K562 (cell line): ENCODE results near the gene CLTC. TPM values are rescaled to one million over a fixed set of nuclear protein-coding genes. Genes with fewer than 3 reads are reported as not detected.

ENCODE experiments used
- CBX5 ChIP-seq: IDR thresholded peaks from 2 replicates; pipeline ENCODE4 v1.6.1; 2014; ENCODE audit warnings: low read depth, borderline replicate concordance
- CHD7 ChIP-seq: fragments of 200-600 bp; sonication (generic); IDR thresholded peaks from one replicate; pipeline ENCODE4 v1.6.1; 2012; ENCODE audit warnings: mild to moderate bottlenecking, low read depth, low read length, inconsistent platforms
- E2F5 ChIP-seq: sonication (generic); formaldehyde crosslinking; IDR thresholded peaks from 2 replicates; pipeline ENCODE4 v1.8.0; 2022; ENCODE audit warnings: mild to moderate bottlenecking, missing genetic modification reagents
- ELF2 ChIP-seq: fragments of 250-450 bp; sonication (Bioruptor Pico); IDR thresholded peaks from 2 replicates; pipeline ENCODE4 v1.5.0; 2021; ENCODE audit warnings: mild to moderate bottlenecking
- GABPA ChIP-seq: fragments of 200-800 bp; sonication (Bioruptor generic); conservative IDR thresholded peaks from 2 replicates; pipeline ENCODE4 v1.6.1; 2016; ENCODE audit warnings: low read depth, missing genetic modification characterization, missing compliant biosample characterization
- HCFC1 ChIP-seq: IDR thresholded peaks from 2 replicates; pipeline ENCODE4 v1.6.1; 2012; ENCODE audit warnings: low read depth, low read length, improper control_type of control experiment
- HDAC6 ChIP-seq: IDR thresholded peaks from 2 replicates; pipeline ENCODE4 v1.6.1; 2012; ENCODE audit warnings: low read depth, mild to moderate bottlenecking, control low read depth, inconsistent platforms, low read length, moderate library complexity
- KHSRP ChIP-seq: fragments of 450-650 bp; IDR thresholded peaks from 2 replicates; pipeline ENCODE4 v1.6.1; 2017
- NR2F6 ChIP-seq: fragments of 450-650 bp; formaldehyde crosslinking; IDR thresholded peaks from 2 replicates; pipeline ENCODE4 v1.4.0; 2020; ENCODE audit warnings: mild to moderate bottlenecking
- PREB ChIP-seq: sonication (generic); formaldehyde crosslinking; IDR thresholded peaks from 2 replicates; pipeline ENCODE4 v1.8.1; 2023; ENCODE audit warnings: mild to moderate bottlenecking, missing genetic modification reagents
- RBM39 ChIP-seq: fragments of 200-400 bp; formaldehyde crosslinking; optimal IDR thresholded peaks from 2 replicates; pipeline ENCODE3; 2018; ENCODE audit warnings: low read depth, low read length
- RFX5 ChIP-seq: IDR thresholded peaks from 2 replicates; pipeline ENCODE4 v1.6.1; 2011; ENCODE audit warnings: low read depth, mild to moderate bottlenecking, improper control_type of control experiment, low read length
- TEAD4 ChIP-seq, 2 experiments: sonication (generic) in 1 of 2; formaldehyde crosslinking in 1 of 2; IDR thresholded peaks; 2 replicates each; pipeline versions ENCODE4 v1.6.1 to v1.8.0; 2012 to 2022; ENCODE audit warnings: borderline replicate concordance in 1 of 2, inconsistent platforms in 1 of 2, low read length in 1 of 2, mild to moderate bottlenecking in 1 of 2, missing genetic modification reagents in 1 of 2
- ZNF324 ChIP-seq: fragments of 250-450 bp; sonication (Bioruptor Pico); IDR thresholded peaks from 2 replicates; pipeline ENCODE4 v1.4.0; 2020; ENCODE audit warnings: mild to moderate bottlenecking
- ZNF740 ChIP-seq, 3 experiments: fragments of 200-800 bp in 1 of 3; sonication (Bioruptor generic) in 1 of 3; sonication (generic) in 1 of 3; formaldehyde crosslinking in 1 of 3; IDR thresholded peaks; 2 replicates each; pipeline versions ENCODE4 v1.6.1 to v1.8.0; 2016 to 2022; ENCODE audit warnings: mild to moderate bottlenecking in 2 of 3, missing compliant biosample characterization in 2 of 3, missing genetic modification characterization in 2 of 3, missing genetic modification reagents in 1 of 3
- polyA plus RNA-seq, 8 experiments: library from polyadenylated mRNA; depleted of rRNA in 4 of 8; stranded (reverse) in 5 of 8; unstranded in 3 of 8; fragments of >200 nt; fragmentation: Nextera tagmentation in 2 of 8; fragmentation: Illumina TruSeq in 1 of 8; extraction: Ambion mirVana in 2 of 8; extraction: Trizol in 1 of 8; gene quantifications; 2 replicates each; pipeline versions ENCODE4 v1.2.1 to v1.2.3, GENCODE V29; 2011 to 2014; ENCODE audit warnings: inconsistent platforms in 1 of 8, missing spikeins in 1 of 8
- total RNA-seq, 7 experiments: library from RNA; depleted of rRNA in 6 of 7; stranded (reverse); fragments of >200 nt in 6 of 7; fragmentation: Illumina TruSeq in 2 of 7; extraction: Trizol in 2 of 7; gene quantifications; 2 replicates each; pipeline versions ENCODE4 v1.2.1 to v1.2.3, GENCODE V29; 2011 to 2021; ENCODE audit warnings: low replicate concordance in 1 of 7

The CLTC gene
- total and polyA plus RNA-seq, 9 of the 15 experiments (the other 6 are each of a cell fraction or from before 2014, with no cell fraction given): 115 to 267 (median 174) TPM

GRCh38 chr17:59619035-59619297 lies 729 bp upstream of the CLTC start (continued):
- no peak for TF ChIP-seq CHD7
- no peak for TF ChIP-seq NR2F6 (CRISPR knock-in tag)
- TF ChIP-seq CBX5: no peak
- 0 out of 2 replicates have a peak, but pooled peaks have one; percentile 33 for TF ChIP-seq TEAD4 (IDR thresholded peaks at IDR 0.05; ENCODE audit: low read length)
- no peak for TF ChIP-seq TEAD4 (CRISPR knock-in tag; IDR thresholded peaks at IDR 0.05; ENCODE audit: borderline replicate concordance)
- no peak for TF ChIP-seq KHSRP
- TF ChIP-seq HDAC6: no peak
- 0 out of 2 replicates have a peak, but pooled peaks have one; percentile 75 for TF ChIP-seq PREB (CRISPR knock-in tag)
- no peak for TF ChIP-seq RFX5
- no peak for TF ChIP-seq GABPA
- TF ChIP-seq ZNF324 (CRISPR knock-in tag): no peak
- no peak for TF ChIP-seq RBM39
- TF ChIP-seq ELF2: no peak
- no peak for TF ChIP-seq ZNF740 (CRISPR knock-in tag; IDR thresholded peaks at IDR 0.05)
- TF ChIP-seq ZNF740 (tag; IDR thresholded peaks at IDR 0.05): no peak
- no peak for TF ChIP-seq E2F5
- TF ChIP-seq HCFC1: no peak
